DOHH2 (cell line): ENCODE measurements around the gene HOXB1.
"Not testable (repeated sequence)": the region's sequence is repeated elsewhere in the genome, so short reads cannot be mapped to it uniquely, and the experiment has no call there.

ENCODE experiments used
- H3F3A ChIP-seq: fragments of 200-600 bp; sonication (generic), shearing (Covaris generic); 2 replicates; pipeline ENCODE4 v1.6.0; 2016; ENCODE audit warnings: antibody characterized with exemption, mild to moderate bottlenecking; ENCODE audit not compliant: control insufficient read depth, insufficient read depth
- H3K27ac ChIP-seq: fragments of 200-600 bp; sonication (generic); 2 replicates; pipeline ENCODE4 v1.5.1; 2014; ENCODE audit warnings: low read depth, mild to moderate bottlenecking, low read length, moderate library complexity
- H3K27me3 ChIP-seq: fragments of 200-600 bp; sonication (generic); 2 replicates; pipeline ENCODE4 v1.6.1; 2014; ENCODE audit warnings: mild to moderate bottlenecking, low read length, mixed read lengths; ENCODE audit not compliant: control insufficient read depth
- H3K36me3 ChIP-seq: fragments of 200-600 bp; sonication (generic); 2 replicates; pipeline ENCODE4 v1.6.1; 2014; ENCODE audit warnings: mild to moderate bottlenecking, low read length, moderate library complexity, mixed read lengths; ENCODE audit not compliant: control insufficient read depth
- H3K4me1 ChIP-seq: fragments of 200-600 bp; sonication (generic); 2 replicates; pipeline ENCODE4 v1.6.1; 2014; ENCODE audit warnings: mild to moderate bottlenecking, low read length, mixed read lengths; ENCODE audit not compliant: control insufficient read depth
- H3K4me2 ChIP-seq: fragments of 200-600 bp; sonication (generic); 2 replicates; pipeline ENCODE4 v1.6.0; 2014; ENCODE audit warnings: mild to moderate bottlenecking, low read length, moderate library complexity
- H3K4me3 ChIP-seq: fragments of 200-600 bp; sonication (generic); 2 replicates; pipeline ENCODE4 v1.5.1; 2014; ENCODE audit warnings: mild to moderate bottlenecking, low read length, mixed read lengths
- H3K79me2 ChIP-seq: fragments of 200-600 bp; sonication (generic); 2 replicates; pipeline ENCODE4 v1.6.1; 2014; ENCODE audit warnings: mild to moderate bottlenecking, low read length, mixed read lengths; ENCODE audit not compliant: control insufficient read depth
- H3K9me2 ChIP-seq: fragments of 200-600 bp; sonication (generic); replicated peaks from 2 replicates; pipeline ENCODE4 v1.6.1; 2014; ENCODE audit warnings: mild to moderate bottlenecking, low read length, mixed read lengths; ENCODE audit not compliant: control insufficient read depth
- H3K9me3 ChIP-seq: fragments of 200-600 bp; sonication (generic); 2 replicates; pipeline ENCODE4 v1.6.1; 2014; ENCODE audit warnings: antibody characterized with exemption, low read length, mixed read lengths; ENCODE audit not compliant: control insufficient read depth, insufficient read depth
- H4K20me1 ChIP-seq: fragments of 200-600 bp; sonication (generic); 2 replicates; pipeline ENCODE4 v1.6.0; 2014; ENCODE audit warnings: low read depth, mild to moderate bottlenecking, antibody characterized with exemption, low read length, moderate library complexity; ENCODE audit not compliant: control insufficient read depth, insufficient read depth
- CTCF ChIP-seq: fragments of 200-600 bp; sonication (generic); IDR thresholded peaks from one replicate; pipeline ENCODE4 v1.5.1; 2014; ENCODE audit warnings: antibody characterized with exemption, mild to moderate bottlenecking, low read depth, low read length; ENCODE audit not compliant: poor library complexity, severe bottlenecking
- EZH2phosphoT487 ChIP-seq: fragments of 200-600 bp; sonication (generic); IDR thresholded peaks from 2 replicates; pipeline ENCODE4 v1.6.1; 2017; ENCODE audit warnings: borderline replicate concordance, mild to moderate bottlenecking, antibody characterized with exemption, low read length, moderate library complexity, mixed read lengths

Gene HOXB1

GRCh38 chr17:48513097-48513496, 17.7 kb downstream of the HOXB1 start:
- H3K4me2 ChIP-seq, result no peak overlapping the region

GRCh38 chr17:48510761-48511604, 19.8 kb downstream of the HOXB1 start:
- H3K27ac ChIP-seq, result no peak overlapping the region
- peaks cover 28% of the 10 kb centered on the region for H3K27me3 ChIP-seq
- H3K4me2 ChIP-seq, result no peak overlapping the region
- no peaks in the 10 kb centered on the region for H3K36me3 ChIP-seq
- TF ChIP-seq CTCF, result no peak
- TF ChIP-seq EZH2phosphoT487, result no peak
- H3K79me2 ChIP-seq, result no peaks in the 10 kb centered on the region
- H3K9me3 ChIP-seq, result no peaks in the 10 kb centered on the region
- no peak overlapping the region for H3K4me3 ChIP-seq
- no peaks in the 10 kb centered on the region for H3K9me2 ChIP-seq
- no peaks in the 10 kb centered on the region for H3K4me1 ChIP-seq
- H4K20me1 ChIP-seq, result 0 out of 2 replicates have a peak, but pooled peaks cover 2% of the 10 kb centered on the region
- H3F3A ChIP-seq, result no peaks in the 10 kb centered on the region

More at GRCh38 chr17:48513097-48513496, 17.7 kb downstream of the HOXB1 start:
- Histone ChIP-seq H3K36me3 (no peaks in the 10 kb centered on the region), H3K27me3 (peaks cover 34% of the 10 kb centered on the region), H3K27ac (no peak overlapping the region), H3K4me3 (no peak overlapping the region), H3K9me3 (no peaks in the 10 kb centered on the region), H4K20me1 (0 out of 2 replicates have a peak, but pooled peaks cover 2% of the 10 kb centered on the region), H3F3A (no peaks in the 10 kb centered on the region), H3K79me2 (no peaks in the 10 kb centered on the region), H3K4me1 (no peaks in the 10 kb centered on the region), H3K9me2 (no peaks in the 10 kb centered on the region)
- TF ChIP-seq EZH2phosphoT487 (no peak), CTCF (no peak)

- H3K4me2 ChIP-seq, result no peak overlapping the region
Observed at GRCh38 chr17:48510381-48510760, 20.4 kb downstream of the HOXB1 start.

GRCh38 chr17:48509708-48510107, 21.1 kb downstream of the HOXB1 start:
- H3K9me2 ChIP-seq, H3K4me1 ChIP-seq, H3F3A ChIP-seq, H3K27ac ChIP-seq, H3K36me3 ChIP-seq, H3K4me2 ChIP-seq, H3K4me3 ChIP-seq, H3K9me3 ChIP-seq, H3K79me2 ChIP-seq, H4K20me1 ChIP-seq: not testable (repeated sequence)
- peaks cover 28% of the 10 kb centered on the region for H3K27me3 ChIP-seq

More at GRCh38 chr17:48510381-48510760, 20.4 kb downstream of the HOXB1 start:
- no peaks in the 10 kb centered on the region for H3K9me3 ChIP-seq
- no peaks in the 10 kb centered on the region for H3F3A ChIP-seq
- no peaks in the 10 kb centered on the region for H3K4me1 ChIP-seq
- no peaks in the 10 kb centered on the region for H3K79me2 ChIP-seq
- 0 out of 2 replicates have a peak, but pooled peaks cover 2% of the 10 kb centered on the region for H4K20me1 ChIP-seq
- peaks cover 34% of the 10 kb centered on the region for H3K27me3 ChIP-seq
- TF ChIP-seq CTCF, result no peak
- no peak for TF ChIP-seq EZH2phosphoT487
- H3K9me2 ChIP-seq, result no peaks in the 10 kb centered on the region
- H3K36me3 ChIP-seq, result no peaks in the 10 kb centered on the region
- H3K4me3 ChIP-seq, result no peak overlapping the region
- H3K27ac ChIP-seq, result no peak overlapping the region
